ENCODE measurements around the gene VPS11. TPM values are rescaled to one million over a fixed set of nuclear protein-coding genes. Genes with fewer than 3 reads are reported as not detected.

VPS11 gene
- total and polyA plus RNA-seq, 2 experiments from 2014 or later: 21.0 to 24.1 TPM

DNA sequence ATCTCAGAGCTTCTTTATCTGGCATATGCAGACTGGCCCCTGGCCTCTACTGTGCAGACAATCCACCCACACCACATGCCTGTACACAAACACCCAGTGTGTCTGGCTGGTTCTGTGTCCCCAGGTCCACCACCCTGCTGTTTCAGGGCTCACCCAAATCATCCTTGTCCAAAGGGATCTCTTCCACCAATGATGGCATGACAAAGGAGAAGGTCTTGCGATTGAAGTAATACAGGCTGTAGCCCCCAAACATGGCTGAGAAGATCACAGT is 38.6 kb upstream of the VPS11 start:
- 94 to 100% methylated on average over 1 of the region's 1 CpG for WGBS, 2 experiments (ENCODE audit: low coverage in 1 of 2, low lambda C conversion rate in 2 of 2, missing lambda C conversion rate in 2 of 2)
- Histone ChIP-seq H3K4me2 (ENCODE audit: unreplicated experiment) (no peak overlapping the region), H3K27me3 (replicated peaks; ENCODE audit: insufficient read depth) (no peaks in the 10 kb centered on the region), H3F3A (ENCODE audit: insufficient read depth) (peaks cover 1% of the 10 kb centered on the region; the same call in 1 of the 2 replicates), H2AFZ (no peak overlapping the region), H3K9me3 (ENCODE audit: low read depth) (no peaks in the 10 kb centered on the region), H3K9ac (no peak overlapping the region), H3K9me2 (ENCODE audit: insufficient read depth) (no peaks in the 10 kb centered on the region), H4K20me1 (ENCODE audit: insufficient read depth) (no peaks in the 10 kb centered on the region), H3K4me3 (no peak overlapping the region), H3K36me3 (ENCODE audit: low read depth) (no peaks in the 10 kb centered on the region), H3K4me1 (ENCODE audit: insufficient read depth) (peaks cover 6% of the 10 kb centered on the region; the same call in 1 of the 2 replicates), H3K27ac (no peak overlapping the region), H3K79me2 (ENCODE audit: insufficient read depth) (no peaks in the 10 kb centered on the region)
- TF ChIP-seq EZH2phosphoT487 (IDR thresholded peaks at IDR 0.05; ENCODE audit: insufficient read depth, low read depth) (no peak), EZH2 (IDR thresholded peaks at IDR 0.05; ENCODE audit: insufficient read depth, poor library complexity, severe bottlenecking) (no peak)
- no peak for DNase-seq
- in situ Hi-C loops (cut with MboI): no loop called here

DNA sequence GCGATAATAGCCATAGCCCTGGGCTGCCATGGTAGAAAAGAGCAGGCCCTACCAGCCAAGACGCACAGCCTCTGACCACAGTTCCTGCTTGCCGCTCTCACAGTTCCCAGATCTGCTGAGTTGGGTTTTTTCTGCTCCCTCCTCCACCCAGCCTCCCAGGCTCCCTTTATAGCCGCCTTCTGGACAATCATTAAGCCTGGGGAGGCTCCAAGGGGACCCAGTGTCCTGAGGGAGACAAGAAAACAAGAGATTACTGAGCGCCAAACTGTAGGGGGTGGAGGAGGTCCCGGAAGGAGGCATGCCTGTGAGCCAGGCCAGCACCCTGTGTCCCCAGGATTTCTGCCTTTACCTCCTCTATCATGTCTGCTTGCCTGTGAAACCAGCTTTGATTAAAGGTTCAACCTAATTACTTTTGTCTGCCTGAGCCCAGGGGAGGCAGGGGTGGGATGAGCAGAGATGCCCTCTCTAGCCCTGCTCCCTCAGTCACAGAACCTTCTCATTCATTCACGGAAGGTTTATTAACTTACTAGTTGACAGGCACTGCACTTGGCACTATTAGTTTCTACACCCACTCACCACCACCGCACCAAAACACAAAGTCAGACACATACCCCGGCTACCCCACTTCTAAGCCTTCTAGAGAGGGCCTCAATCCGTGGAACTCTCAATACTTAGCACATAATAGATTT is 38.1 kb upstream of the VPS11 start:
- Histone ChIP-seq H4K20me1 (ENCODE audit: insufficient read depth) (no peaks in the 10 kb centered on the region), H3K27me3 (replicated peaks; ENCODE audit: insufficient read depth) (no peaks in the 10 kb centered on the region), H3K9me2 (ENCODE audit: insufficient read depth) (no peaks in the 10 kb centered on the region), H3K27ac (no peak overlapping the region), H2AFZ (peak overlapping the region; percentile 98), H3K9me3 (ENCODE audit: low read depth) (no peaks in the 10 kb centered on the region), H3K4me3 (peak overlapping the region; percentile 90), H3K4me1 (ENCODE audit: insufficient read depth) (peaks cover 6% of the 10 kb centered on the region; the same call in 1 of the 2 replicates), H3K4me2 (ENCODE audit: unreplicated experiment) (no peak overlapping the region), H3K79me2 (ENCODE audit: insufficient read depth) (no peaks in the 10 kb centered on the region), H3K9ac (peak overlapping the region; percentile 76), H3F3A (ENCODE audit: insufficient read depth) (no peaks in the 10 kb centered on the region), H3K36me3 (ENCODE audit: low read depth) (no peaks in the 10 kb centered on the region)
- TF ChIP-seq EZH2phosphoT487 (IDR thresholded peaks at IDR 0.05; ENCODE audit: insufficient read depth, low read depth) (no peak), EZH2 (IDR thresholded peaks at IDR 0.05; ENCODE audit: insufficient read depth, poor library complexity, severe bottlenecking) (no peak)
- WGBS, 2 experiments (ENCODE audit: low coverage in 1 of 2, low lambda C conversion rate in 2 of 2, missing lambda C conversion rate in 2 of 2): 83 to 89% methylated on average over 10 of the region's 10 CpGs
- in situ Hi-C loops (cut with MboI): no loop called here
- no peak for DNase-seq

DNA sequence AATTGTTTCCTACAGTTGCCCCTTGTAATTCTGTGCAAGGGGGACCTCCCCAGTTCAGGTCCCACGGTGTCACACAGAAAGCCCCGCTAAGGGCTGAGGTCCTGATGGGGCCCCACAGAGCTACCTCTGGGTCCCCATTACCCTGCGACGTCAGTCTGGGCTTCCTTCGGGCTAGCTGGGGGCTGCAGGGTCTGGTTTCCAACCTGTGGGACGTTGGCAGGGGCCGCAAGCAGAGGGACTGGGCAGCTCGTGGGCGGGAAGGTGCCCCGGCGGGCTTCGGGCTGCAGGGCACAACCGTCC is 37.6 kb upstream of the VPS11 start:
- peak overlapping the region; percentile 98 for H2AFZ ChIP-seq
- no peaks in the 10 kb centered on the region for H3K27me3 ChIP-seq (replicated peaks; ENCODE audit: insufficient read depth)
- H3K4me3 ChIP-seq: peak overlapping the region; percentile 90
- peak overlapping the region; percentile 94 for H3K4me2 ChIP-seq (ENCODE audit: unreplicated experiment)
- TF ChIP-seq EZH2 (IDR thresholded peaks at IDR 0.05; ENCODE audit: insufficient read depth, poor library complexity, severe bottlenecking): no peak
- TF ChIP-seq EZH2phosphoT487 (IDR thresholded peaks at IDR 0.05; ENCODE audit: insufficient read depth, low read depth): no peak
- no peak overlapping the region for H3K27ac ChIP-seq
- in situ Hi-C loops (cut with MboI): no loop called here
- no peaks in the 10 kb centered on the region for H3F3A ChIP-seq (ENCODE audit: insufficient read depth)
- H3K4me1 ChIP-seq (ENCODE audit: insufficient read depth): peaks cover 6% of the 10 kb centered on the region; the same call in 1 of the 2 replicates
- no peaks in the 10 kb centered on the region for H3K79me2 ChIP-seq (ENCODE audit: insufficient read depth)
- peak overlapping the region; percentile 76 for H3K9ac ChIP-seq
- 12 to 22% methylated on average over 9 to 13 of the region's 13 CpGs for WGBS, 2 experiments (ENCODE audit: low coverage in 1 of 2, low lambda C conversion rate in 2 of 2, missing lambda C conversion rate in 2 of 2)
- no peak for DNase-seq
- no peaks in the 10 kb centered on the region for H3K9me3 ChIP-seq (ENCODE audit: low read depth)
- no peaks in the 10 kb centered on the region for H3K36me3 ChIP-seq (ENCODE audit: low read depth)
- H3K9me2 ChIP-seq (ENCODE audit: insufficient read depth): no peaks in the 10 kb centered on the region
- no peaks in the 10 kb centered on the region for H4K20me1 ChIP-seq (ENCODE audit: insufficient read depth)

DNA sequence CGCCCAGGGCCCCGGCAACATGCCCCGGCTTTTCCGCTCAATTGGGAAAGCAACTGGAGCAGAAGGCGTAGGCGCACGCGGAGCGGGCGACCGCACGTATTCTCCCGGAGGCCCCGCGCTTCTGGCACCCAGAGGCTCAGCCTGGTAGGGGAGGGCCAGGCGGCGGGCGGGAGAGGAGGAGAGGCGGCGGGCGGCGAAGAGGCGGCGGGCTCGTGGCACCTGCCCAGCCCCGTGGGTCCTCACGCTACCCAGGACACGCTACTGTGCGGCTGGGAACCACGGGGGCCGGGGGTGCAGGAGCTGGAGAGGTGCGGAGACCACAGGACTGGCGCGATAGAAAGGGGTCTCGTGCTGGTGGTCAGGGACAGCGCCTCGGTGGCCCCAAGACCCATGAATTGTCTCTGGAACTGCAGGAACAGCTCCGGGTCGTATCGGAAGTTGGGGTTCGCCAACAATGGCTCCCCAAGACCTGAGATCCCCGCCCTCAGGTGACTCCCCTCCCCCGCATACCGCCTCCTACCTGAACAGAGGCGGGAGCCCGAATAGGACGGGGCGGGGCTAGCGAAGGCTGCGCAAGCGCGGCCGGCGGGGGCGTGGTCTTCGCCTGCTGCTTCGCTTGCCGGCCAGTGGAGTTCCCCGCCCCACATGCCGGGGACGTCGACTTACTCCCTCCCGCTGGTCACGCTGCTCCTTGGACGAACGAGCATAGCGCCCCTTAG is 37.1 kb upstream of the VPS11 start, which contains the start of gene SLC37A4:
Gene SLC37A4 (minus strand): TSS at position 549 of the 719 bp plus-strand sequence.
- DNase-seq: peak; percentile 100
- no peaks in the 10 kb centered on the region for H3K27me3 ChIP-seq (replicated peaks; ENCODE audit: insufficient read depth)
- H3K4me1 ChIP-seq (ENCODE audit: insufficient read depth): peaks cover 6% of the 10 kb centered on the region; the same call in 1 of the 2 replicates
- H3K36me3 ChIP-seq (ENCODE audit: low read depth): no peaks in the 10 kb centered on the region
- no peak within 1 kb of the TSS for H3K27ac ChIP-seq
- peak within 1 kb of the TSS; percentile 90 for H3K4me3 ChIP-seq
- in situ Hi-C loops (cut with MboI): no loop called here
- H3F3A ChIP-seq (ENCODE audit: insufficient read depth): no peaks in the 10 kb centered on the region
- H4K20me1 ChIP-seq (ENCODE audit: insufficient read depth): no peaks in the 10 kb centered on the region
- 1 to 2% methylated on average over 31 to 65 of the region's 67 CpGs for WGBS, 2 experiments (ENCODE audit: low coverage in 1 of 2, low lambda C conversion rate in 2 of 2, missing lambda C conversion rate in 2 of 2)
- no peaks in the 10 kb centered on the region for H3K9me3 ChIP-seq (ENCODE audit: low read depth)
- no peaks in the 10 kb centered on the region for H3K79me2 ChIP-seq (ENCODE audit: insufficient read depth)
- no peaks in the 10 kb centered on the region for H3K9me2 ChIP-seq (ENCODE audit: insufficient read depth)
- TF ChIP-seq EZH2 (IDR thresholded peaks at IDR 0.05; ENCODE audit: insufficient read depth, poor library complexity, severe bottlenecking) (no peak), EZH2phosphoT487 (IDR thresholded peaks at IDR 0.05; ENCODE audit: insufficient read depth, low read depth) (no peak)
- peak within 1 kb of the TSS; percentile 76 for H3K9ac ChIP-seq
- peak within 1 kb of the TSS; percentile 98 for H2AFZ ChIP-seq
- peak within 1 kb of the TSS; percentile 94 for H3K4me2 ChIP-seq (ENCODE audit: unreplicated experiment)
